GM23338 (cell line): Measurements from ENCODE around the gene SPTLC2.

Source experiments
- CTCF ChIP-seq, 2 experiments: fragments of 200-600 bp in 1 of 2; sonication (generic) in 1 of 2; conservative IDR thresholded peaks; 2 replicates each; pipeline versions ENCODE4 v1.5.1 to v1.6.1; 2016 to 2017; ENCODE audit warnings: antibody characterized with exemption in 2 of 2, low read depth in 2 of 2, mild to moderate bottlenecking in 2 of 2, moderate library complexity in 1 of 2
- EZH2 ChIP-seq: fragments of 200-600 bp; sonication (generic); IDR thresholded peaks from one replicate; pipeline ENCODE4 v1.8.0; 2017; ENCODE audit warnings: antibody characterized with exemption, mild to moderate bottlenecking, low read depth; ENCODE audit not compliant: unreplicated experiment
- POLR2AphosphoS5 ChIP-seq: IDR thresholded peaks from 2 replicates; pipeline ENCODE4 v1.6.1; 2016; ENCODE audit warnings: antibody characterized with exemption, low read depth
- TF ChIP-seq, protein P1 (sequence below): fragments of 250-450 bp; sonication (Bioruptor Pico); IDR thresholded peaks from 2 replicates; pipeline ENCODE4 v1.5.0; 2020; ENCODE audit warnings: mild to moderate bottlenecking, moderate library complexity

- TF ChIP-seq CTCF (conservative IDR thresholded peaks at IDR 0.05; ENCODE audit: low read depth in 2 of 2): no peak
- no peak for TF ChIP-seq POLR2AphosphoS5
- TF ChIP-seq EZH2: no peak
- TF ChIP-seq, protein P1, sequence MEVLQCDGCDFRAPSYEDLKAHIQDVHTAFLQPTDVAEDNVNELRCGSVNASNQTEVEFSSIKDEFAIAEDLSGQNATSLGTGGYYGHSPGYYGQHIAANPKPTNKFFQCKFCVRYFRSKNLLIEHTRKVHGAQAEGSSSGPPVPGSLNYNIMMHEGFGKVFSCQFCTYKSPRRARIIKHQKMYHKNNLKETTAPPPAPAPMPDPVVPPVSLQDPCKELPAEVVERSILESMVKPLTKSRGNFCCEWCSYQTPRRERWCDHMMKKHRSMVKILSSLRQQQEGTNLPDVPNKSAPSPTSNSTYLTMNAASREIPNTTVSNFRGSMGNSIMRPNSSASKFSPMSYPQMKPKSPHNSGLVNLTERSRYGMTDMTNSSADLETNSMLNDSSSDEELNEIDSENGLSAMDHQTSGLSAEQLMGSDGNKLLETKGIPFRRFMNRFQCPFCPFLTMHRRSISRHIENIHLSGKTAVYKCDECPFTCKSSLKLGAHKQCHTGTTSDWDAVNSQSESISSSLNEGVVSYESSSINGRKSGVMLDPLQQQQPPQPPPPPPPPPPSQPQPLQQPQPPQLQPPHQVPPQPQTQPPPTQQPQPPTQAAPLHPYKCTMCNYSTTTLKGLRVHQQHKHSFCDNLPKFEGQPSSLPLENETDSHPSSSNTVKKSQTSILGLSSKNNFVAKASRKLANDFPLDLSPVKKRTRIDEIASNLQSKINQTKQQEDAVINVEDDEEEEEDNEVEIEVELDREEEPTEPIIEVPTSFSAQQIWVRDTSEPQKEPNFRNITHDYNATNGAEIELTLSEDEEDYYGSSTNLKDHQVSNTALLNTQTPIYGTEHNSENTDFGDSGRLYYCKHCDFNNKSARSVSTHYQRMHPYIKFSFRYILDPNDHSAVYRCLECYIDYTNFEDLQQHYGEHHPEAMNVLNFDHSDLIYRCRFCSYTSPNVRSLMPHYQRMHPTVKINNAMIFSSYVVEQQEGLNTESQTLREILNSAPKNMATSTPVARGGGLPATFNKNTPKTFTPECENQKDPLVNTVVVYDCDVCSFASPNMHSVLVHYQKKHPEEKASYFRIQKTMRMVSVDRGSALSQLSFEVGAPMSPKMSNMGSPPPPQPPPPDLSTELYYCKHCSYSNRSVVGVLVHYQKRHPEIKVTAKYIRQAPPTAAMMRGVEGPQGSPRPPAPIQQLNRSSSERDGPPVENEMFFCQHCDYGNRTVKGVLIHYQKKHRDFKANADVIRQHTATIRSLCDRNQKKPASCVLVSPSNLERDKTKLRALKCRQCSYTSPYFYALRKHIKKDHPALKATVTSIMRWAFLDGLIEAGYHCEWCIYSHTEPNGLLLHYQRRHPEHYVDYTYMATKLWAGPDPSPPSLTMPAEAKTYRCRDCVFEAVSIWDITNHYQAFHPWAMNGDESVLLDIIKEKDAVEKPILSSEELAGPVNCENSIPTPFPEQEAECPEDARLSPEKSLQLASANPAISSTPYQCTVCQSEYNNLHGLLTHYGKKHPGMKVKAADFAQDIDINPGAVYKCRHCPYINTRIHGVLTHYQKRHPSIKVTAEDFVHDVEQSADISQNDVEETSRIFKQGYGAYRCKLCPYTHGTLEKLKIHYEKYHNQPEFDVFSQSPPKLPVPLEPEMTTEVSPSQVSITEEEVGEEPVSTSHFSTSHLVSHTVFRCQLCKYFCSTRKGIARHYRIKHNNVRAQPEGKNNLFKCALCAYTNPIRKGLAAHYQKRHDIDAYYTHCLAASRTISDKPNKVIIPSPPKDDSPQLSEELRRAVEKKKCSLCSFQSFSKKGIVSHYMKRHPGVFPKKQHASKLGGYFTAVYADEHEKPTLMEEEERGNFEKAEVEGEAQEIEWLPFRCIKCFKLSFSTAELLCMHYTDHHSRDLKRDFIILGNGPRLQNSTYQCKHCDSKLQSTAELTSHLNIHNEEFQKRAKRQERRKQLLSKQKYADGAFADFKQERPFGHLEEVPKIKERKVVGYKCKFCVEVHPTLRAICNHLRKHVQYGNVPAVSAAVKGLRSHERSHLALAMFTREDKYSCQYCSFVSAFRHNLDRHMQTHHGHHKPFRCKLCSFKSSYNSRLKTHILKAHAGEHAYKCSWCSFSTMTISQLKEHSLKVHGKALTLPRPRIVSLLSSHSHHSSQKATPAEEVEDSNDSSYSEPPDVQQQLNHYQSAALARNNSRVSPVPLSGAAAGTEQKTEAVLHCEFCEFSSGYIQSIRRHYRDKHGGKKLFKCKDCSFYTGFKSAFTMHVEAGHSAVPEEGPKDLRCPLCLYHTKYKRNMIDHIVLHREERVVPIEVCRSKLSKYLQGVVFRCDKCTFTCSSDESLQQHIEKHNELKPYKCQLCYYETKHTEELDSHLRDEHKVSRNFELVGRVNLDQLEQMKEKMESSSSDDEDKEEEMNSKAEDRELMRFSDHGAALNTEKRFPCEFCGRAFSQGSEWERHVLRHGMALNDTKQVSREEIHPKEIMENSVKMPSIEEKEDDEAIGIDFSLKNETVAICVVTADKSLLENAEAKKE: no peak
These were observed 32.2 kb upstream of the SPTLC2 start for GRCh38 chr14:77648520-77649200.
